Iris pigment epithelial cell (primary cell): Measurements from ENCODE around the gene HTR3C.
A peak's percentile ranks its signal among the peaks of the same experiment; 100 is the strongest.

Experiments used
- DNase-seq: peaks from one replicate; pipeline ENCODE4 v3.0.0-alpha.2; 2011; ENCODE audit warnings: low read depth

Gene HTR3C

GRCh38 chr3:184085389-184085852 is 32.6 kb downstream of the HTR3C start:
- DNase-seq = peak; percentile 86

GRCh38 chr3:184092199-184092598 is 39.4 kb downstream of the HTR3C start:
- no peak for DNase-seq

DNA sequence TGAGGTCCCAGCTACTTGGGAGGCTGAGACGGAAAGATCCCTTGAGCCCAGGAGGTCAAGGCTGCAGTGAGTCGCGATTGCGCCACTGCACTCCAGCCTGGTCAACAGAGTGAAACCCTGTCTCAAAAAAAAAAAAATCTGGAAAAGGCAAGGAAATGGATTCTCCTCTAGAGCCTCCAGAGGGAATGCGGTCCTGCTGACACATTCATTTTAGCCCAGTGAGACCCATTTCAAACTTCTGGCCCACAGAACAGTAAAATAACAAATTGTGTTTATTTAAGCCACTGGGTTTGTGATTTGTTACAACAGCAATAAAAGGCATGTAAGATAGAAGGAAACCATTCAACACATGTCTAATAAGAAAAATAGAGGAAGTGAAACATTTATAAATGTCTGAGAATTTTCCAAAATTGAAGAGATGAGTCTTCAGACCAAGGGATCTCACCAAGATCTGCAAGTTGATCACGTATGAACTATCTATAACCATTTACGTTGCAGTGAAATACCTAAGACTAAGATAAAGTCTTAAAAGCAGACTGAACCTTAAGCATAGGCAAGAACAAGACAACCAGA is 44.0 kb downstream of the HTR3C start, which contains the start of gene HTR3E:
Gene HTR3E (plus strand): TSS at position 254 of the 573 bp plus-strand sequence. CDS start 466 bp downstream, outside the sequence.
- no peak for DNase-seq

DNA sequence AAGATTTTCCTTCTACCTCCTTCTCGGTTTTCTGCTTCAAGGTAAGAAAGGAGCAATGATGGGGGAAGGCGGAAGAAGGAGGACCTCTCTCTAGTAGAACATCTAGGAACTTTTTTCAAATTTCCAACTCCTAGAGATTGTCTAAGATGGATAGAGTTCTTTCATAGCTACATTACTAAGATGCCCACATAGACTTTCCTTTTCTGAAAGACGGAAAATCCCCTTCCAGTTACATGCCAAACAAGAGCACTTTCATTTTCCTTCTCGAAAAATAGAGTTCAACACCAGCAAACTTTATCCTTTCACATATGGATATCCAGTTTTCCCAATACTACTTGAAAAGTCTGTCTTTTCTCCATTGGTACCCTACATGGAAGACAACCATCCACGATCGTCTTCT is 44.7 kb downstream of the HTR3C start:
- no peak for DNase-seq

- DNase-seq = no peak
These were observed 47.2 kb downstream of the HTR3C start for GRCh38 chr3:184099806-184100686.
